Measurements from ENCODE around the gene SHD. TPM values are rescaled to one million over a fixed set of nuclear protein-coding genes. Genes with fewer than 3 reads are reported as not detected.

The SHD gene
- total and polyA plus RNA-seq, 2 donors (not counting 3 experiments of a cell fraction or from before 2014, with no cell fraction given) = not detected

DNA sequence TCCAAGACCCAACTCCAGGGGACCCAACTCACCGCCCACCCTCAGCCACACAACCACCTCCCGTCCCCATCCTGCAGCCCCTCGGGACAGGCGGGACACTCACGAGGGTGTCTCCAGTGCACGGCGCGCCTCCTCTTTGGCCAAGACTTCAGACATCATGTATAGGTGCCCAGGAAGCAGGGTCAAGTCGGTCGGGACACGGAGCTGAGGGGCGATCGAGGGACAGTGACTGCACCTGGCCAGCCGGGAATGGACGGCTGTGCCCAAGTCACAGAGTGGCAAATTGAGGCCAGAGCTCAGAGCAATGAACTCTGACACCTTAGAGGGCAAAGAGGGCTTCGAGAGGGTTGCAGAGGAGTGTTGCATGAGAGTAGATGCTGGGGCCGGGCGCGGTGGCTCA is 50.8 kb downstream of the SHD start:
- Histone ChIP-seq H4K20me1 (replicated peaks; ENCODE audit: control insufficient read depth, extremely low read depth, insufficient read depth, low read length) (no peaks in the 10 kb centered on the region), H3K9me1 (replicated peaks; ENCODE audit: control insufficient read depth, extremely low read depth, insufficient read depth, low read length) (no peaks in the 10 kb centered on the region), H3K9ac (replicated peaks; ENCODE audit: extremely low read depth, insufficient read depth, low read length) (no peak overlapping the region), H3K9me3 (replicated peaks; ENCODE audit: control insufficient read depth, insufficient read depth, low read length) (no peaks in the 10 kb centered on the region), H3K27me3 (ENCODE audit: control insufficient read depth in 2 of 2, insufficient read depth in 2 of 2, low read length in 2 of 2) (no peaks in the 10 kb centered on the region), H3K4me1 (ENCODE audit: control insufficient read depth, extremely low read depth, insufficient read depth, low read length) (peaks cover 3% of the 10 kb centered on the region), H3K27ac (ENCODE audit: insufficient read depth, low read depth, low read length) (no peak overlapping the region), H2AFZ (ENCODE audit: low read depth, low read length) (no peak overlapping the region), H3K4me3 (replicated peaks in 1 of 3; ENCODE audit: insufficient read depth in 1 of 3, low read depth in 1 of 3, low read length in 3 of 3) (no peak overlapping the region), H3K36me3 (ENCODE audit: control insufficient read depth in 2 of 2, extremely low read depth in 1 of 2, insufficient read depth in 2 of 2, low read length in 2 of 2) (no peaks in the 10 kb centered on the region), H3K4me2 (ENCODE audit: insufficient read depth, low read length) (no peak overlapping the region), H3K79me2 (ENCODE audit: control insufficient read depth, insufficient read depth, low read length) (no peaks in the 10 kb centered on the region)
- FAIRE-seq (no peak), DNase-seq (ENCODE audit: low read depth, low spot score) (no peak)
- CTCF ChIA-PET = no interaction called here
- no TSS peak for BruUV-seq (replicated peaks)
- dilution Hi-C loops (cut with MboI; ENCODE audit: extremely low pct_ligation_motif_present, low sequenced_read_pairs) = no loop called here
- POLR2A ChIA-PET = no interaction called here
- intact Hi-C loops (cut with micrococcal nuclease) = no loop called here
- no peak for TF ChIP-seq POLR2A (IDR thresholded peaks at IDR 0.05; ENCODE audit: low read depth, low read length)
- no peak for TF ChIP-seq GATA2 (IDR thresholded peaks at IDR 0.05; ENCODE audit: insufficient read depth, insufficient read length, low read depth, low read length)
- no peak for TF ChIP-seq EZH2 (IDR thresholded peaks at IDR 0.05; ENCODE audit: borderline replicate concordance, low read depth, low read length, severe bottlenecking)
- no peak for TF ChIP-seq POLR2AphosphoS5 (IDR thresholded peaks at IDR 0.05; ENCODE audit: insufficient read depth, low read depth, low read length)

DNA sequence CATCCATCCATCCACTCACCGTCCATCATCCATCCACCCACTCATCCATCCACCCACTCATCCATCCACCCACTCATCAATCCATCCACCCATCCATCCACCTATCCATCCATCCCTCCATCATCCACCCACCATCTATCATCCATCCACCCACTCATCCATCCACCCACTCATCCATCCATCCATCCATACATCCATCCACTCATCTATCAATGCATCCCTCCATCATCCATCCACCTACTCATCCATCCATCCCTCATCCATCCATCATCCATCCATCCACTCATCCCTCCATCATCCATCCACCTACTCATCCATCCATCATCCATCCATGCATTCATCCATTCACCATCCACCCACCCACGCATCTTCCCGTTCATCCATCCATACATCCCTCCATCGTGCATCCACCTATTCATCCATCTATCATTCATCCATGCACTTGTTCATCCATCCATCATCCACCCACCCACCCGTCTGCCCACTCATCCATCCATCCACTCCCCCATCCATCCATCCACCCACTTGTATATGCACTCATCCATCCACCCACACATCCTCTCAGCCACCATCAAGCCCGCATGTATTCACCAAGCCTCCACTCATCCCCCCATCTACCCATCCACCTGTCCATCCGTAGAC is 56.0 kb downstream of the SHD start:
- no peaks in the 10 kb centered on the region for H3K27me3 ChIP-seq (ENCODE audit: control insufficient read depth in 2 of 2, insufficient read depth in 2 of 2, low read length in 2 of 2)
- H3K36me3 ChIP-seq (ENCODE audit: control insufficient read depth in 2 of 2, extremely low read depth in 1 of 2, insufficient read depth in 2 of 2, low read length in 2 of 2) = no peaks in the 10 kb centered on the region
- CTCF ChIA-PET = no interaction called here
- no peak overlapping the region for H2AFZ ChIP-seq (ENCODE audit: low read depth, low read length)
- peaks cover 4% of the 10 kb centered on the region for H3K4me1 ChIP-seq (ENCODE audit: control insufficient read depth, extremely low read depth, insufficient read depth, low read length)
- no peak overlapping the region for H3K4me2 ChIP-seq (ENCODE audit: insufficient read depth, low read length)
- TF ChIP-seq GATA2 (IDR thresholded peaks at IDR 0.05; ENCODE audit: insufficient read depth, insufficient read length, low read depth, low read length) = no peak
- no peak for TF ChIP-seq POLR2A (IDR thresholded peaks at IDR 0.05; ENCODE audit: low read depth, low read length)
- TF ChIP-seq, protein P1, sequence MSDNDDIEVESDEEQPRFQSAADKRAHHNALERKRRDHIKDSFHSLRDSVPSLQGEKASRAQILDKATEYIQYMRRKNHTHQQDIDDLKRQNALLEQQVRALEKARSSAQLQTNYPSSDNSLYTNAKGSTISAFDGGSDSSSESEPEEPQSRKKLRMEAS (IDR thresholded peaks at IDR 0.05; ENCODE audit: insufficient read depth, insufficient read length) = no peak
- no peak for TF ChIP-seq JUN (IDR thresholded peaks at IDR 0.05; ENCODE audit: borderline replicate concordance, insufficient read depth, insufficient read length, low read depth)
- TF ChIP-seq, protein P2, sequence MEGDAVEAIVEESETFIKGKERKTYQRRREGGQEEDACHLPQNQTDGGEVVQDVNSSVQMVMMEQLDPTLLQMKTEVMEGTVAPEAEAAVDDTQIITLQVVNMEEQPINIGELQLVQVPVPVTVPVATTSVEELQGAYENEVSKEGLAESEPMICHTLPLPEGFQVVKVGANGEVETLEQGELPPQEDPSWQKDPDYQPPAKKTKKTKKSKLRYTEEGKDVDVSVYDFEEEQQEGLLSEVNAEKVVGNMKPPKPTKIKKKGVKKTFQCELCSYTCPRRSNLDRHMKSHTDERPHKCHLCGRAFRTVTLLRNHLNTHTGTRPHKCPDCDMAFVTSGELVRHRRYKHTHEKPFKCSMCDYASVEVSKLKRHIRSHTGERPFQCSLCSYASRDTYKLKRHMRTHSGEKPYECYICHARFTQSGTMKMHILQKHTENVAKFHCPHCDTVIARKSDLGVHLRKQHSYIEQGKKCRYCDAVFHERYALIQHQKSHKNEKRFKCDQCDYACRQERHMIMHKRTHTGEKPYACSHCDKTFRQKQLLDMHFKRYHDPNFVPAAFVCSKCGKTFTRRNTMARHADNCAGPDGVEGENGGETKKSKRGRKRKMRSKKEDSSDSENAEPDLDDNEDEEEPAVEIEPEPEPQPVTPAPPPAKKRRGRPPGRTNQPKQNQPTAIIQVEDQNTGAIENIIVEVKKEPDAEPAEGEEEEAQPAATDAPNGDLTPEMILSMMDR (IDR thresholded peaks at IDR 0.05; ENCODE audit: extremely low read depth in 1 of 2, insufficient read depth in 1 of 2, low read depth in 1 of 2, low read length in 2 of 2) = no peak
- no peaks in the 10 kb centered on the region for H3K79me2 ChIP-seq (ENCODE audit: control insufficient read depth, insufficient read depth, low read length)
- no peak overlapping the region for H3K27ac ChIP-seq (ENCODE audit: insufficient read depth, low read depth, low read length)
- POLR2A ChIA-PET = no interaction called here
- no peak overlapping the region for H3K4me3 ChIP-seq (replicated peaks in 1 of 3; ENCODE audit: insufficient read depth in 1 of 3, low read depth in 1 of 3, low read length in 3 of 3)
- BruUV-seq (replicated peaks) = no TSS peak
- H3K9ac ChIP-seq (replicated peaks; ENCODE audit: extremely low read depth, insufficient read depth, low read length) = no peak overlapping the region
- no peaks in the 10 kb centered on the region for H3K9me1 ChIP-seq (replicated peaks; ENCODE audit: control insufficient read depth, extremely low read depth, insufficient read depth, low read length)
- H3K9me3 ChIP-seq (replicated peaks; ENCODE audit: control insufficient read depth, insufficient read depth, low read length) = no peaks in the 10 kb centered on the region
- no peak for DNase-seq (ENCODE audit: low read depth, low spot score)
- FAIRE-seq = no peak
- H4K20me1 ChIP-seq (replicated peaks; ENCODE audit: control insufficient read depth, extremely low read depth, insufficient read depth, low read length) = no peaks in the 10 kb centered on the region
- intact Hi-C loops (cut with micrococcal nuclease) (no loop called here), dilution Hi-C loops (cut with MboI; ENCODE audit: extremely low pct_ligation_motif_present, low sequenced_read_pairs) (no loop called here)
